HCT116 (cell line): ENCODE results near the gene PDE4B.

Source experiments
- EGR1 ChIP-seq: IDR thresholded peaks from 2 replicates; pipeline ENCODE4 v1.6.1; 2012; ENCODE audit warnings: low read depth
- FOSL1 ChIP-seq: IDR thresholded peaks from 2 replicates; pipeline ENCODE4 v1.6.1; 2012; ENCODE audit warnings: low read depth
- MAX ChIP-seq: IDR thresholded peaks from 2 replicates; pipeline ENCODE4 v1.6.1; 2012
- POLR2A ChIP-seq: IDR thresholded peaks from 2 replicates; pipeline ENCODE4 v1.7.0; 2011; ENCODE audit warnings: borderline replicate concordance; ENCODE audit not compliant: insufficient read depth, insufficient read length; ENCODE audit errors: extremely low read depth
- SIN3A ChIP-seq: IDR thresholded peaks from 2 replicates; pipeline ENCODE4 v1.6.1; 2012; ENCODE audit warnings: low read depth
- TF ChIP-seq, protein P1 (sequence below), 3 experiments: fragments of 200-600 bp in 1 of 3; sonication (generic) in 1 of 3; IDR thresholded peaks in 2 of 3; conservative IDR thresholded peaks in 1 of 3; 2 replicates each; pipeline ENCODE4 v1.5.1; 2012 to 2017; ENCODE audit warnings: low read depth in 2 of 3, low read length in 2 of 3, antibody characterized with exemption in 1 of 3, borderline replicate concordance in 1 of 3, control low read depth in 1 of 3, mild to moderate bottlenecking in 1 of 3, mixed read lengths in 1 of 3, mixed run types in 1 of 3, moderate library complexity in 1 of 3; ENCODE audit not compliant: insufficient read depth in 1 of 3

GRCh38 chr1:65938506-65938905 lies 145.8 kb downstream of the PDE4B start:
- TF ChIP-seq MAX (no peak), POLR2A (no peak), FOSL1 (no peak), SIN3A (no peak), EGR1 (no peak)
- TF ChIP-seq, protein P1, sequence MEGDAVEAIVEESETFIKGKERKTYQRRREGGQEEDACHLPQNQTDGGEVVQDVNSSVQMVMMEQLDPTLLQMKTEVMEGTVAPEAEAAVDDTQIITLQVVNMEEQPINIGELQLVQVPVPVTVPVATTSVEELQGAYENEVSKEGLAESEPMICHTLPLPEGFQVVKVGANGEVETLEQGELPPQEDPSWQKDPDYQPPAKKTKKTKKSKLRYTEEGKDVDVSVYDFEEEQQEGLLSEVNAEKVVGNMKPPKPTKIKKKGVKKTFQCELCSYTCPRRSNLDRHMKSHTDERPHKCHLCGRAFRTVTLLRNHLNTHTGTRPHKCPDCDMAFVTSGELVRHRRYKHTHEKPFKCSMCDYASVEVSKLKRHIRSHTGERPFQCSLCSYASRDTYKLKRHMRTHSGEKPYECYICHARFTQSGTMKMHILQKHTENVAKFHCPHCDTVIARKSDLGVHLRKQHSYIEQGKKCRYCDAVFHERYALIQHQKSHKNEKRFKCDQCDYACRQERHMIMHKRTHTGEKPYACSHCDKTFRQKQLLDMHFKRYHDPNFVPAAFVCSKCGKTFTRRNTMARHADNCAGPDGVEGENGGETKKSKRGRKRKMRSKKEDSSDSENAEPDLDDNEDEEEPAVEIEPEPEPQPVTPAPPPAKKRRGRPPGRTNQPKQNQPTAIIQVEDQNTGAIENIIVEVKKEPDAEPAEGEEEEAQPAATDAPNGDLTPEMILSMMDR (IDR thresholded peaks at IDR 0.05 in 2 of 3, conservative IDR thresholded peaks at IDR 0.05 in 1 of 3; ENCODE audit: borderline replicate concordance in 1 of 3, insufficient read depth in 1 of 3, low read depth in 2 of 3, low read length in 2 of 3): no peak
